ENCODE data around the gene AP1B1. TPM values are rescaled to one million over a fixed set of nuclear protein-coding genes. Genes with fewer than 3 reads are reported as not detected.

Gene AP1B1
- total RNA-seq, 6 experiments from 2014 or later: 89.1 to 101 (median 89.9) TPM

DNA sequence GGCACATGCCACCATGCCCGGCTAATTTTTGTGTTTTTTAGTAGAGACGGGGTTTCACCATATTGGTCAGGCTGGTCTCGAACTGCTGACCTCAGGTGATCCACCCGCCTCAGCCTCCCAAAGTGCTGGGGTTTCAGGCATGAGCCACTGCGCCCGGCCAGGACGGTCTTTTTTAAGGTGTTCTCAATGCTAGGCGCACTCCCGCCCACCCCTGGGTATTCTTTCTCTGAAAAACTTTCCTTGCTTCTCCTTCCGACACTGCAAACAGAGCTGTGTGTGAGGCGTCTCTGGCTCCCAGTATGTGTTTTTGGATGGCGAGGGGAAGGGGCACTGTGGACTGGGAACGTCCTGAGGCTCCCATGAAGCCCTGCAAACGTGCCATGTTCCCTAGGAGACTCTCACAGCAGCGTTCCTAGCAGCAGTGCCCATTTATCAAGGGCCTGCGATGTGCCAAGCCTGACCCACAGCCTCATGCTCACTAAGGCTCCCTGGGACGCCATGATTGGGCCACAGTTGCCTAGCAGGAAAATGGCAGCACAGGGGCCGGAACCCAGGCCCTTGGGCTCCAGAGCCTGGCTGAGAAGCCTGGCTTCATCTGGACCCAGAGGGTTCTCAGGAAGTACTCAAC lies 70.4 kb downstream of the AP1B1 start:
- Mint-ChIP-seq H3K4me1 (ENCODE audit: low read depth) (peaks cover 10% of the 10 kb centered on the region), H3K36me3 (ENCODE audit: low read depth) (peaks cover 1% of the 10 kb centered on the region; the same call in 1 of the 2 replicates), H3K4me3 (no peak overlapping the region), H3K27me3 (ENCODE audit: insufficient read depth) (peaks cover 19% of the 10 kb centered on the region), H3K9me3 (no peaks in the 10 kb centered on the region), H3K27ac (no peak overlapping the region)
- no peak for DNase-seq
- no peak for TF ChIP-seq CTCF (IDR thresholded peaks at IDR 0.05)

DNA sequence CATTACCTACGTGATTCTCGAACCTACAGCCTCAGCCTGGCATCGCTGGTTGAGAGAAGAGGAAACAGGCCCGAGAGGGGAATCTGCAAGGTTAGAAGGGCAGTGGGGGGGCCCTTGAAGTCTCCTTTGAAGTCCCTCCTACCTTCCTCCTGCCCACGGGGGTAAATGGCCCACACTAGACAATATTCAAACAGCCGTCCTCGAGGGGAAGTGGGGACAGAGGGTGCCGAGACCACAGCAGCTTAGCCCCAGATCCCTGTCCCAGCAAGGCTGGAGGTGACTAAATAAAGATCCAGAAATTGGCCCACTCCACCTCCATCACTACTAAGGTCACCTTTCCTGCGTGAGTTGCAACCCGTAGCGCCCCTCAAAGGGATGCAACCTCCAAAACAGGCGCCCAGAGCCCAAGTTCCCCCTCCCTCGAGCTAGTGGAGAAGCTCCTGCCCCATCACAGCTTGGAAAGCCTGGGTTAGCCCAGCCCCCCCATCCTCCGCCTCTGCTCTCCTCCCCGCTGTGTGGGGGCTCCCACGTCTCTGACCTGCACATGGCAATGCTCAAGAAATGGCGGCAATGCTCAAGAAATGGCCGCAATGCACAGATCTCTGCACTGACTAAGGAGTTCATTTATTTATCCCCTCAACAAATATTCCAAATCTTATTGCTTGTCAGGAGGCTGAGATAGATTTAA lies 72.1 kb downstream of the AP1B1 start:
- TF ChIP-seq CTCF (IDR thresholded peaks at IDR 0.05): no peak
- peaks cover 4% of the 10 kb centered on the region; the same call in 1 of the 2 replicates for H3K36me3 Mint-ChIP-seq (ENCODE audit: low read depth)
- H3K4me1 Mint-ChIP-seq (ENCODE audit: low read depth): peaks cover 11% of the 10 kb centered on the region
- H3K27me3 Mint-ChIP-seq (ENCODE audit: insufficient read depth): peaks cover 21% of the 10 kb centered on the region
- no peak overlapping the region for H3K27ac Mint-ChIP-seq
- no peak for DNase-seq
- H3K4me3 Mint-ChIP-seq: no peak overlapping the region
- no peaks in the 10 kb centered on the region for H3K9me3 Mint-ChIP-seq

DNA sequence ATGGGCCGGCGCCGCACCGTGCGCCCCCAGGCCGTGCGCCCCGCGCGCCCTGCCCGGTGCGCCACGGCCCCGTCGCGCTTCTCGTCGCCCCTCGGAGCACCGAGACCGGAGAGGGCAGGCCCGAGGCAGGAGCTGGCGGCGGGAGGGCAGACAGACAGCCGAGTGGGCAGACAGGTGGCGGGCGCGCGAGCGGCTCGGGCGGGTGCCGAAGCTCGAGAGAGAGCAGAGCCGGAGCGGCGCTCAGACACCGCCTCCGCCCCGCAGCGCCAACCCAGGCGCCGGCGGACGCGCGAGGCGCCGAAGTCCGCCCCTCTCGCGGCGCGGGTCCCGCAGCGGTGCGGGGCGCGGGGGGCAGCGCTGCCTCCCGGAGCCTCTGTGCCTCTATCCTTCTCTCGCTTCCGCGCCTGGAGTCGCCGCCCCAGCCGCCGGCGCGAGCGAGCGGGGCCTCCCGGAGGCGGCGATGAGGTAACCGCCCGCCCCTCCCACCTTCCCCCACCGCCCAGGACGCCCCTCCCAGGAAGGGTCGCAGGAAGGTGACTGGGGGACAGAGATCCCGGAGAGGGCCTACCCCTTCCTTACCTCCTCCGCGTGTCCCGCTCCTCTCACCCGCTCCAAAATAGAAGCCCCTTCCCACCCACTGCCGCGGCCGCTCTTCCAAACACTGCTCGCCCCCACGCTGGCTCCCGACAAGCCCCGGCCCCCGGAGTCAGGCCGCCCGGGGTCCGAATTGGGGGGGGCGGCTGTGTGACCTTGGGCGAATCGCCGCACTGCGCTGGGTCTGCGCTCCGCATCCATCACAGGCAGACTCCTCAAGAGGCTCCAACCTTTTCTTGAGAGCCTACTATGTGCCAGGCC lies 72.9 kb downstream of the AP1B1 start, which contains the start of gene RASL10A:
TSS of gene RASL10A (minus strand) at position 412 of the 855 bp plus-strand sequence. CDS start 451 bp downstream, outside the sequence.
- no peak within 1 kb of the TSS for H3K27ac Mint-ChIP-seq
- DNase-seq: no peak
- peaks cover 4% of the 10 kb centered on the region; the same call in 1 of the 2 replicates for H3K36me3 Mint-ChIP-seq (ENCODE audit: low read depth)
- no peaks in the 10 kb centered on the region for H3K9me3 Mint-ChIP-seq
- peaks cover 19% of the 10 kb centered on the region for H3K4me1 Mint-ChIP-seq (ENCODE audit: low read depth)
- TF ChIP-seq CTCF (IDR thresholded peaks at IDR 0.05): no peak
- H3K27me3 Mint-ChIP-seq (ENCODE audit: insufficient read depth): peaks cover 21% of the 10 kb centered on the region
- H3K4me3 Mint-ChIP-seq: peak within 1 kb of the TSS; percentile 59

DNA sequence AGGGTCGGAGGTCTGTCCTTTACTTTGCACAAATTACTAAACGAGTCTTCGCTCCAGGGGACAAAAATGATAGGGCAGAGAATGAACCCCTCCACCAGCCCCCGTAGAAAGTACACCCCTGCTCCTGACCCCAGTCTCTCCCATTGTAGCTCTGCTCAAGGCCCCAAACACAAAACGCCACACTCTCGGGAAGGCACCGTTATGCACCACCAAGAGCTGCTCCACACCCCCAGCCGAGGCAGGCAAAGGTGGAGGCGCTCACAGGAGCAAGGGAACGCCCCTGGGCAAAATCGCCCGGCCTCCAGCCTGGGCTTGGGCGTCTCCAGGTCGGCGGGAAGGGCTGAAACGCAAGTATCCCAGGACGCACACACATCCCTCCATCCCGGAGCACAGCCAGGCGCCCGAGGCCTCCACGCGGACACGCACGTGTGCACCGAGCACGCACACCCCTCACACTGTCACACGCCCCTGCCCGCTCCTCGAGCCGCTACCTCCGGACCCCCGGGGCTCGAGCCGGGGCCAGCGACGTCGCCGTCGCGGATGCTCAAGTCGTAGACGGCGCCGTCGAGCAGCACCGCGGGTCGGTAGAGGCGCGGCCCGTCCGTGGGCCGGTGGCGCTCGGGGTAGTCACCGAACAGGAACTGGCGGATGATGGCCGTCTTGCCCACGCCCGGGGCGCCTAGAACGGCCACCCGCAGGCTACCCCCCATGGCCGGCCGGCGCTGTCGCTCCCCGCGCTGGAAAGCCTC lies 73.7 kb downstream of the AP1B1 start:
- DNase-seq: no peak

More for the DNA sequence above, 73.7 kb downstream of the AP1B1 start:
- Mint-ChIP-seq H3K9me3 (no peaks in the 10 kb centered on the region), H3K36me3 (ENCODE audit: low read depth) (peaks cover 4% of the 10 kb centered on the region; the same call in 1 of the 2 replicates), H3K27ac (no peak overlapping the region), H3K4me3 (peak overlapping the region; percentile 59), H3K27me3 (ENCODE audit: insufficient read depth) (peaks cover 21% of the 10 kb centered on the region), H3K4me1 (ENCODE audit: low read depth) (peaks cover 19% of the 10 kb centered on the region)
- no peak for TF ChIP-seq CTCF (IDR thresholded peaks at IDR 0.05)
